GM21737 (cell line): ENCODE results near the gene RBM15.
A peak's percentile ranks its signal among the peaks of the same experiment; 100 is the strongest.

Source experiments
- ATAC-seq: cut with Tn5 transposase; IDR thresholded peaks from one replicate; pipeline ENCODE4 v1.9.1; 2021; ENCODE audit warnings: mild to moderate bottlenecking, moderate library complexity; ENCODE audit not compliant: unreplicated experiment

RBM15 gene

GRCh38 chr1:110338886-110339406, at the start of gene RBM15:
Gene RBM15, plus strand, starts transcription at chr1:110339377. Its CDS starts 29 bp downstream, at chr1:110339406.
- ATAC-seq = peak; percentile 64

GRCh38 chr1:110291241-110292030, 47.7 kb upstream of the RBM15 start:
- no peak for ATAC-seq

GRCh38 chr1:110292031-110292741, 47.0 kb upstream of the RBM15 start:
- no peak for ATAC-seq

- no peak for ATAC-seq
Observed at GRCh38 chr1:110293601-110294104, 45.5 kb upstream of the RBM15 start.

- no peak for ATAC-seq
Observed at GRCh38 chr1:110294308-110294707, 44.9 kb upstream of the RBM15 start.

GRCh38 chr1:110298991-110299390, 40.2 kb upstream of the RBM15 start:
- no peak for ATAC-seq

- no peak for ATAC-seq
Observed at GRCh38 chr1:110300412-110301085, 38.6 kb upstream of the RBM15 start.

- no peak for ATAC-seq
Observed at GRCh38 chr1:110302836-110303235, 36.3 kb upstream of the RBM15 start.

GRCh38 chr1:110305900-110306420, 33.2 kb upstream of the RBM15 start:
- ATAC-seq = no peak

GRCh38 chr1:110307239-110307974, 31.8 kb upstream of the RBM15 start:
- no peak for ATAC-seq

GRCh38 chr1:110308247-110308646, 30.9 kb upstream of the RBM15 start:
- ATAC-seq = no peak

GRCh38 chr1:110309139-110309538, 30.0 kb upstream of the RBM15 start:
- no peak for ATAC-seq

- ATAC-seq = no peak
Observed at GRCh38 chr1:110309767-110310166, 29.4 kb upstream of the RBM15 start.

GRCh38 chr1:110310300-110310699, 28.9 kb upstream of the RBM15 start:
- ATAC-seq = no peak

GRCh38 chr1:110312188-110313121, 26.7 kb upstream of the RBM15 start:
- ATAC-seq = no peak

GRCh38 chr1:110316735-110317134, 22.4 kb upstream of the RBM15 start:
- no peak for ATAC-seq

- no peak for ATAC-seq
Observed at GRCh38 chr1:110318046-110318445, 21.1 kb upstream of the RBM15 start.

- ATAC-seq = no peak
Observed at GRCh38 chr1:110319332-110320167, 19.6 kb upstream of the RBM15 start.
